Endodermal cell (in vitro differentiated cells): ENCODE data around the gene ABLIM2. TPM values are rescaled to one million over a fixed set of nuclear protein-coding genes. Genes with fewer than 3 reads are reported as not detected.

ENCODE experiments used
- DNase-seq: peaks from one replicate; pipeline ENCODE4 v3.0.0-alpha.2; 2017
- H3K27ac ChIP-seq: 2 replicates; pipeline ENCODE4 v1.5.1; 2013; ENCODE audit warnings: mild to moderate bottlenecking, low read depth, low read length, moderate library complexity
- H3K27me3 ChIP-seq: 2 replicates; pipeline ENCODE4 v1.6.1; 2013; ENCODE audit warnings: mild to moderate bottlenecking, low read length, moderate library complexity; ENCODE audit not compliant: insufficient read depth, control insufficient read depth, poor library complexity, severe bottlenecking
- H3K36me3 ChIP-seq: 2 replicates; pipeline ENCODE4 v1.7.0; 2013; ENCODE audit warnings: mild to moderate bottlenecking, low read length, moderate library complexity; ENCODE audit not compliant: control insufficient read depth, insufficient read depth
- H3K4me1 ChIP-seq: one replicate; pipeline ENCODE4 v1.7.0; 2013; ENCODE audit warnings: low read length; ENCODE audit not compliant: control insufficient read depth, insufficient read depth
- H3K4me3 ChIP-seq: 2 replicates; pipeline ENCODE4 v1.5.1; 2013; ENCODE audit warnings: mild to moderate bottlenecking, low read length, moderate library complexity
- H3K9ac ChIP-seq: 2 replicates; pipeline ENCODE4 v1.6.1; 2013; ENCODE audit warnings: mild to moderate bottlenecking, low read length, moderate library complexity; ENCODE audit not compliant: poor library complexity, severe bottlenecking; ENCODE audit errors: extremely low read depth
- H3K9me3 ChIP-seq: 2 replicates; pipeline ENCODE4 v1.6.1; 2013; ENCODE audit warnings: mild to moderate bottlenecking, low read length, moderate library complexity; ENCODE audit not compliant: control insufficient read depth
- H3K27ac Mint-ChIP-seq: 2 replicates; pipeline ENCODE4 v1.8.0; 2020; ENCODE audit warnings: mixed read lengths
- H3K27me3 Mint-ChIP-seq: 2 replicates; pipeline ENCODE4 v1.8.0; 2021; ENCODE audit warnings: mild to moderate bottlenecking, mixed read lengths; ENCODE audit not compliant: insufficient read depth
- H3K36me3 Mint-ChIP-seq: 2 replicates; pipeline ENCODE4 v1.8.0; 2020; ENCODE audit warnings: low read depth, mixed read lengths
- H3K4me1 Mint-ChIP-seq: 2 replicates; pipeline ENCODE4 v1.8.0; 2020; ENCODE audit warnings: mixed read lengths
- H3K4me3 Mint-ChIP-seq: 2 replicates; pipeline ENCODE4 v1.8.0; 2020; ENCODE audit warnings: mild to moderate bottlenecking, moderate library complexity, mixed read lengths
- H3K9me3 Mint-ChIP-seq: 2 replicates; pipeline ENCODE4 v1.8.0; 2020; ENCODE audit warnings: mild to moderate bottlenecking, mixed read lengths
- CTCF ChIP-seq: fragments of 200-600 bp; sonication (generic); conservative IDR thresholded peaks from 2 replicates; pipeline ENCODE4 v1.5.0; 2021; ENCODE audit warnings: antibody characterized with exemption, mild to moderate bottlenecking
- WGBS, 2 experiments: methylation state at CpG; one replicate each; pipeline versions ENCODE4 v1.1.5 to v1.1.7; 2013; ENCODE audit warnings: missing lambda C conversion rate in 2 of 2, mixed read lengths in 1 of 2; ENCODE audit not compliant: insufficient coverage in 1 of 2, insufficient read length in 1 of 2; 5-methylcytosine and 5-hydroxymethylcytosine counted together
- total RNA-seq, 2 donors: library from RNA; stranded (reverse); fragmentation: NEBNext Ultra II Directional in 1 of 2; extraction: Animal tissue kit (Norgen Biotek cat#: 25700) in 1 of 2; gene quantifications; 2 replicates in 1 of 2; 3 replicates in 1 of 2; pipeline ENCODE4 v1.2.1, GENCODE V29; 2021

ABLIM2 gene
- total RNA-seq, 2 donors from 2014 or later = 0.35 to 1.6 TPM

DNA sequence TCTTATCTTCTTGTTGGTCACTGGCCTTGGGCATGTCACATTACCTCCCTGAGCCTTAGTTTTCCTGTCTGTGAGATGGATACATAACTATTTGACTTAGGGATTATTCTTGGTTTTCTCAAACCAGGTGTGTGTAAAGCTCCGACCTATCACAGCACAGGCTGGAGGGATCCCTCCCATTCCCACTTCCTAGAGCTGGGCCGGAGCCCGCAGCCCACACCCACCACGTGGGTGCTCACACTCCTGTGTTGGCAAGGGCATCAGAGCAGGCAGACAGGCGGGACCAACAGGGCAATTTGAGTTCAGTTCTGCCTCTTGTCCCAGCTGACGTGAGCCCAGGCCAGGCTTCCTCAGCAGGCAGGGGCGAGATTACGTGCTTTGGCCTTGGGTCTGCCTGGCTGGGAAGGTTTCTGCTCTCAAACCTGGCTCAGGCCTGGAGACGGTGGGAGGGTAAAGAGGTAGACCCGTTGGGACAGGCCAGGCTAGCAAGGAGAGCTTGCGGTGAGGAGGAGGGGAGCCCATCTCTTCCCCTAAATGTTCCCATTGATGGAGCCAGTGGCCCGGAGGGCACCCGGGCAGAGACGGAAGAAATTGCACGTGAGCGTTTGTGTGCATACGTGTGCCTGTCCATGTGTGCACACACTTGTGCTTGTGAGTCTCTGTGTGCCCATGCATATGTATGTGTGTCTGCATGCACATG, 39.7 kb upstream of the ABLIM2 start:
- Histone ChIP-seq H3K9me3 (no peaks in the 10 kb centered on the region), H3K4me3 (no peak overlapping the region), H3K9ac (no peak overlapping the region), H3K27ac (no peak overlapping the region), H3K4me1 (no peaks in the 10 kb centered on the region), H3K36me3 (no peaks in the 10 kb centered on the region), H3K27me3 (no peaks in the 10 kb centered on the region)
- no peaks in the 10 kb centered on the region for H3K9me3 Mint-ChIP-seq
- TF ChIP-seq CTCF = no peak
- no peak overlapping the region for H3K4me3 Mint-ChIP-seq
- H3K27me3 Mint-ChIP-seq = no peaks in the 10 kb centered on the region
- peak overlapping the region; percentile 52 for H3K27ac Mint-ChIP-seq
- peaks cover 1% of the 10 kb centered on the region for H3K4me1 Mint-ChIP-seq
- no peaks in the 10 kb centered on the region for H3K36me3 Mint-ChIP-seq
- WGBS, 2 experiments = 89 to 98% methylated on average over 11 to 17 of the region's 17 CpGs
- no peak for DNase-seq

DNA sequence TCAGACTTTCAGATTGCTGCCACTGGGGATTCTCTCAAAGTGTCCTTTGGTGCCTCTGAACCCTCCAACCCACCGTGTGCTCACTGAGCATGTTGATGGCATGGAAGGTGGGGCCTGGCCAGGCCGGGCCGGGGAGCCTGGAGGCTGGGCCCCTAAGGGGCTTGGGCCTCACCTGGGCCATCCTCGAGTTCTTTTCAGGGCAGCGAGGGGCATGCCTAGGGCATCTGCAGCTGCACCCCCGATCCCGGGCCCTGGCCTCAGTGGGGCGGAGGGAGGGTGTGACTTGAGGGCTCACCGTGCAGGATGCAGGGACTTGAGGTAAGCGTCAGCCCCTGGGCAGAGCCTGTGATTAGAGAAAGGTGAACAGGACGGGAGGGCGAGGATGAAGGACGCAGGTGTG, 38.9 kb upstream of the ABLIM2 start:
- no peak for DNase-seq
- Mint-ChIP-seq H3K4me1 (peaks cover 1% of the 10 kb centered on the region), H3K27me3 (no peaks in the 10 kb centered on the region), H3K36me3 (no peaks in the 10 kb centered on the region), H3K27ac (no peak overlapping the region), H3K4me3 (no peak overlapping the region), H3K9me3 (no peaks in the 10 kb centered on the region)
- H3K4me1 ChIP-seq = no peaks in the 10 kb centered on the region
- H3K4me3 ChIP-seq = no peak overlapping the region
- H3K9me3 ChIP-seq = no peaks in the 10 kb centered on the region
- no peak overlapping the region for H3K9ac ChIP-seq
- no peak for TF ChIP-seq CTCF
- no peaks in the 10 kb centered on the region for H3K27me3 ChIP-seq
- H3K36me3 ChIP-seq = no peaks in the 10 kb centered on the region
- H3K27ac ChIP-seq = no peak overlapping the region
- 88 to 92% methylated on average over 6 to 13 of the region's 13 CpGs for WGBS, 2 experiments

GRCh38 chr4:8195841-8196458, 37.3 kb upstream of the ABLIM2 start:
- peak overlapping the region; percentile 45 for H3K27ac Mint-ChIP-seq

More at GRCh38 chr4:8195841-8196458, 37.3 kb upstream of the ABLIM2 start:
- Histone ChIP-seq H3K27me3 (no peaks in the 10 kb centered on the region), H3K27ac (no peak overlapping the region), H3K4me1 (no peaks in the 10 kb centered on the region), H3K9ac (no peak overlapping the region), H3K4me3 (no peak overlapping the region), H3K9me3 (no peaks in the 10 kb centered on the region), H3K36me3 (no peaks in the 10 kb centered on the region)
- 92 to 97% methylated on average over 8 to 20 of the region's 20 CpGs for WGBS, 2 experiments
- no peak for DNase-seq
- H3K9me3 Mint-ChIP-seq = no peaks in the 10 kb centered on the region
- H3K4me3 Mint-ChIP-seq = no peak overlapping the region
- TF ChIP-seq CTCF = no peak
- H3K36me3 Mint-ChIP-seq = no peaks in the 10 kb centered on the region
- no peaks in the 10 kb centered on the region for H3K27me3 Mint-ChIP-seq
- H3K4me1 Mint-ChIP-seq = peaks cover 1% of the 10 kb centered on the region
